Right atrium auricular region (tissue), 2 donors: ENCODE results near the gene CAPN7. TPM values are rescaled to one million over a fixed set of nuclear protein-coding genes. Genes with fewer than 3 reads are reported as not detected.
A peak's percentile ranks its signal among the peaks of the same experiment; 100 is the strongest.

Experiments used
- DNase-seq: peaks from one replicate; pipeline ENCODE4 v3.0.0-alpha.2; 2019; ENCODE audit warnings: low spot score
- H3K27ac ChIP-seq, 2 donors: fragments of 200-600 bp; sonication (generic); 1 replicate in 1 of 2; 2 replicates in 1 of 2; pipeline ENCODE4 v1.5.1; 2016 to 2019
- H3K27me3 ChIP-seq, 2 donors: fragments of 200-600 bp; sonication (generic); one replicate each; pipeline versions ENCODE4 v1.5.1 to v1.6.0; 2017 to 2019
- H3K36me3 ChIP-seq: fragments of 200-600 bp; sonication (generic); one replicate; pipeline ENCODE4 v1.5.1; 2016
- H3K4me1 ChIP-seq, 2 donors: fragments of 200-600 bp; sonication (generic); one replicate each; pipeline versions ENCODE4 v1.5.1 to v1.6.0; 2017 to 2019
- H3K4me3 ChIP-seq, 2 donors: fragments of 200-600 bp; sonication (generic); 1 replicate in 1 of 2; 2 replicates in 1 of 2; pipeline ENCODE4 v1.5.1; 2017 to 2019; ENCODE audit warnings: mild to moderate bottlenecking in 1 of 2, moderate library complexity in 1 of 2
- H3K9me3 ChIP-seq, 2 donors: fragments of 200-600 bp; sonication (generic); one replicate each; pipeline ENCODE4 v1.5.1; 2019
- CTCF ChIP-seq, 2 donors: fragments of 200-600 bp; sonication (generic); IDR thresholded peaks; one replicate each; pipeline ENCODE4 v1.5.1; 2019; ENCODE audit warnings: antibody characterized with exemption in 2 of 2
- total RNA-seq, 2 donors: library from RNA; depleted of rRNA; stranded (reverse); fragments of >200 nt; gene quantifications; one replicate each; pipeline ENCODE4 v1.1.0, GENCODE V29; 2016

CAPN7 gene
- total RNA-seq, 2 donors from 2014 or later: 21.2 to 21.3 TPM

GRCh38 chr3:15272426-15273196 lies 66.6 kb downstream of the CAPN7 start:
- Histone ChIP-seq H3K27me3 (no peaks in the 10 kb centered on the region), H3K27ac (peak overlapping the region in 1 of 2 donors; percentile 38), H3K36me3 (no peaks in the 10 kb centered on the region), H3K4me3 (no peak overlapping the region), H3K4me1 (peaks cover 0 to 28% of the 10 kb centered on the region in 2 donors), H3K9me3 (no peaks in the 10 kb centered on the region)
- peak; percentile 46 for DNase-seq
- TF ChIP-seq CTCF (IDR thresholded peaks at IDR 0.05): no peak

GRCh38 chr3:15273227-15273626 lies 67.2 kb downstream of the CAPN7 start:
- Histone ChIP-seq H3K36me3 (no peaks in the 10 kb centered on the region), H3K9me3 (no peaks in the 10 kb centered on the region), H3K4me3 (no peak overlapping the region), H3K4me1 (peaks cover 0 to 22% of the 10 kb centered on the region in 2 donors), H3K27ac (peak overlapping the region in 1 of 2 donors; percentile 38), H3K27me3 (no peaks in the 10 kb centered on the region)
- no peak for TF ChIP-seq CTCF (IDR thresholded peaks at IDR 0.05)
- DNase-seq: no peak

- Histone ChIP-seq H3K27me3 (no peaks in the 10 kb centered on the region), H3K36me3 (no peaks in the 10 kb centered on the region), H3K4me1 (no peaks in the 10 kb centered on the region), H3K9me3 (no peaks in the 10 kb centered on the region), H3K27ac (no peak overlapping the region), H3K4me3 (no peak overlapping the region)
- TF ChIP-seq CTCF (IDR thresholded peaks at IDR 0.05): no peak
- DNase-seq: no peak
Measured at GRCh38 chr3:15276028-15276724, 70.1 kb downstream of the CAPN7 start.

- Histone ChIP-seq H3K4me1 (no peaks in the 10 kb centered on the region), H3K4me3 (no peak overlapping the region)
- no peak for DNase-seq
Measured at GRCh38 chr3:15277861-15278500, 71.9 kb downstream of the CAPN7 start.

GRCh38 chr3:15279205-15279604 lies 73.2 kb downstream of the CAPN7 start:
- TF ChIP-seq CTCF (IDR thresholded peaks at IDR 0.05): no peak
- H3K4me3 ChIP-seq: no peak overlapping the region
- H3K4me1 ChIP-seq: no peaks in the 10 kb centered on the region
- no peak for DNase-seq
- H3K27ac ChIP-seq: no peak overlapping the region
- H3K36me3 ChIP-seq: no peaks in the 10 kb centered on the region
- H3K27me3 ChIP-seq: no peaks in the 10 kb centered on the region
- no peaks in the 10 kb centered on the region for H3K9me3 ChIP-seq

More at GRCh38 chr3:15277861-15278500, 71.9 kb downstream of the CAPN7 start:
- Histone ChIP-seq H3K36me3 (no peaks in the 10 kb centered on the region), H3K27ac (no peak overlapping the region), H3K27me3 (no peaks in the 10 kb centered on the region), H3K9me3 (no peaks in the 10 kb centered on the region)
- TF ChIP-seq CTCF (IDR thresholded peaks at IDR 0.05): no peak
